ENCODE data around the gene LEMD1.

The LEMD1 gene

DNA sequence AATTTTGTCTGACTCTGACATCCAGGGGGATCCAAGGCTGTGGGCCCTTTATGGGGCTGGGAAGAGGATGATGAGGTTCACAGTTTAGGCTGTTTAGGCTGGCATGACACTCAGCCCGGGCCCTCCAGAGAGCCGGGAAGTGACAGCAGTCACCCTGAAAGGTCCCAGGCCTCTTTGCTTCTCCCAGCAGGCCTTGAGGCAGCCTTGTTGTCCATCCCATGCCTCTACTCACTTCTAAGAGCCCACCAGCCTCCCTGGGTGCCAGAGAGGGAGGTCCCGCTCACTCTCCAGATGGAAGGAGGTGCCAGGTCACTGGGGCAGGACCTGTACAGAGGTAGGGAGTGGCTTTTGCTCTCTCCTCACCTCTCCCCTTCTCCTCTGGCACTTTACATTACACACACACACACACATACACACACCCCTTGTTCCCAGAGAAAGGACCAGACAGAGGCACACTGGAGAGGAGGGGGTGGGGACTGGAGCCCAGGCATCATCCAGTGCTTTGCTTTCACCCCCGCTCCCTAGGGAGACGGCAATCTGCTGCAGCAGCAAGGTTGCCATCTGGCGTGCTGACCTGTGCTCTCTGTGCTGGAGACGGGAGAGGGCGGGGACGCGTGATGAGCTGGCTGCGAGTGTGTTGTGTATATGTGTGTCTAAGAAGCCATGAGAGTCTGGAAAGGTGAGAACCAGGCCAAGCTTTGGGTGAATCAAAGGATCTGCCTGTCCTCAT lies 69.7 kb downstream of the LEMD1 start:
- no peaks in the 10 kb centered on the region for H3K36me3 Mint-ChIP-seq (ENCODE audit: low read depth)
- H3K4me1 Mint-ChIP-seq (ENCODE audit: low read depth) = no peaks in the 10 kb centered on the region
- no peak overlapping the region for H3K4me3 Mint-ChIP-seq
- no peak overlapping the region for H3K27ac Mint-ChIP-seq
- H3K27me3 Mint-ChIP-seq (ENCODE audit: low read depth) = peaks cover 25% of the 10 kb centered on the region
- H3K9me3 Mint-ChIP-seq = no peaks in the 10 kb centered on the region

DNA sequence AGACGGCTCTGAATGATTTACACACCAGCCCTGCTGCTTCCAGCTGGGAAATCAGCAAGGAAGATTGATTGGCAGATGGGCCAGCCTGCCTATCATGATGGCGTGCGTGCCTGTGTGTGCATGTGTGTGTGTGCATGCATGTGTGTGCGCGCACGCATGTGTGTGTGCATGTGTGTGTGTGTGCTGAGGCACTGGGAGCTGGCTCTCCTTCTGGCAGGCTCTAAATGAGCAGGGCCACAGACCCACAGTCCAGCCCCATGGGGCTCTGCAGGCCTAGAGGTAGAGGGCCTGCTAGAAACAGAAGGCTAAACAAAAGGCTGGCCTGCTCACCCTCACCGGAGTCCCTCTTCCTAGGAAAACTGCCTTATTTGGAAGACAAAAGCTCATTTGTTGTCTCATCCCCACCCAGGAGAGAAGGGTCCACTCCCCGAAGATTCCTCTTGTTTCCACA lies 71.1 kb downstream of the LEMD1 start:
- Mint-ChIP-seq H3K4me3 (no peak overlapping the region), H3K36me3 (ENCODE audit: low read depth) (no peaks in the 10 kb centered on the region), H3K4me1 (ENCODE audit: low read depth) (no peaks in the 10 kb centered on the region), H3K27ac (no peak overlapping the region), H3K9me3 (no peaks in the 10 kb centered on the region), H3K27me3 (ENCODE audit: low read depth) (peaks cover 40% of the 10 kb centered on the region)

DNA sequence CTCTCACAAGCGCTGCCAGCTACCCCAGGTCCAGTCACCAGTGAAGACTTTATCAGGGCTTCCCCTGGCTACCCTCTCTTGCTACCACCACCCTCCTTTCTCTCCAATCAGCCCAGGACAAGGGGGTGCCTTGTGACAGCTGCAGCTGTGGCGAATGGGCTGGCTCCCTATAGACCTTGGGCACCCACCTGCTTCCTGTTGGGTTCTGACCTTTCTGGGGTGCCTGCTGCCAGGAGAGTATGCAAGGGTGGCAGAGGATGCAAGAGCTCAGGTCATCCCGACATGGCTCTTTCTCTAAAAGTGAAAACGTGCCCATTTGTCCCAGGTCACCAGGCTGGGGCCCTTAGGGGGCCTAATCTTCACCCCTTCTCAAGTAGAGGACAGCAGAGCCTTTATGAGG lies 71.7 kb downstream of the LEMD1 start:
- no peak overlapping the region for H3K4me3 Mint-ChIP-seq

DNA sequence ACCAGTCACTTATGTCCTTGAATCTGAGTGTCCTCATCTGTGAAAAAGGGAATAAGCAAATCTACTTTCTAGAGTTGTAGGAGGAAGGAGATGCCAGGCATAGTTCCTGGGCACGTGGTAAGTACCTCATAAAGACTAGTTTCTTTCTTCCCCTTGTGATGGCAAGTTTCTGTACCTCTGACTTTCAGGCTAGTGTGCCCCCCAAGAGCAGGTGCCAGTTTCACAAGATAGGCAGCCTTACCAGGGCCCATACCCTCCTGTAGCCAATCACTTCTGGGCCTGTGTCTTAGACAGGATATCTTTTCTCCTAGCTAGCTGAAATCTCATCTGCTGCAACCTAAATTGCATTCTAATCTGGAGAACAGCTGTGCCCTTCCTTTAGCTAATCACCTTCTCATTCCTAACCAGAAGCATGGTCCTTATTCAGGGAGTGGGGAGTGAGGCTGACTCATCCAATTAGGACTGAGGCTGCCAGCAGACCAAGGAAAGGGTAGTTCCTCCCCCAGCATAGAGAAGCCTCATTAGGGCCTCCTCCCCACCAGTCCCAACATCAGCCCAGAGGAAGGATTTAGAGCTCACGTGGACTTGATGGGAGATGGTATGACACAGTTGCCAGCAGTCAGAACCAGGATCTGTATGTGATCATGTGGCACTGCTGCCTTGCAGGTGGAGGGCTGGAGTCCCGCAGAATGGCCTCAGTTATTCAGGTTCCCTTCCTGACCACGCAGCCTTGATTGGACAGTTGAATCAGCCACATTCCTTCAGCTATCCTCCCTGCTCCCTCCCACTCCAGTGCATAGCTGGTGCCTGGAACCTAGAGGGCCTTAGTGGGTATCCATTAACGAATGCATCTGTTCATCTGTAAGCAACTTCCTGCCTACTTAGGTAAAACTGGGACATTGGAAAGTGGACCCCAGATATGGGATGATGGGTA lies 73.0 kb downstream of the LEMD1 start:
- Mint-ChIP-seq H3K9me3 (no peaks in the 10 kb centered on the region), H3K27me3 (ENCODE audit: low read depth) (peaks cover 57% of the 10 kb centered on the region), H3K27ac (no peak overlapping the region), H3K36me3 (ENCODE audit: low read depth) (no peaks in the 10 kb centered on the region), H3K4me3 (no peak overlapping the region), H3K4me1 (ENCODE audit: low read depth) (peaks cover 7% of the 10 kb centered on the region)

More for the DNA sequence above, 71.7 kb downstream of the LEMD1 start:
- Mint-ChIP-seq H3K4me1 (ENCODE audit: low read depth) (no peaks in the 10 kb centered on the region), H3K27me3 (ENCODE audit: low read depth) (peaks cover 46% of the 10 kb centered on the region), H3K9me3 (no peaks in the 10 kb centered on the region), H3K27ac (no peak overlapping the region), H3K36me3 (ENCODE audit: low read depth) (no peaks in the 10 kb centered on the region)

DNA sequence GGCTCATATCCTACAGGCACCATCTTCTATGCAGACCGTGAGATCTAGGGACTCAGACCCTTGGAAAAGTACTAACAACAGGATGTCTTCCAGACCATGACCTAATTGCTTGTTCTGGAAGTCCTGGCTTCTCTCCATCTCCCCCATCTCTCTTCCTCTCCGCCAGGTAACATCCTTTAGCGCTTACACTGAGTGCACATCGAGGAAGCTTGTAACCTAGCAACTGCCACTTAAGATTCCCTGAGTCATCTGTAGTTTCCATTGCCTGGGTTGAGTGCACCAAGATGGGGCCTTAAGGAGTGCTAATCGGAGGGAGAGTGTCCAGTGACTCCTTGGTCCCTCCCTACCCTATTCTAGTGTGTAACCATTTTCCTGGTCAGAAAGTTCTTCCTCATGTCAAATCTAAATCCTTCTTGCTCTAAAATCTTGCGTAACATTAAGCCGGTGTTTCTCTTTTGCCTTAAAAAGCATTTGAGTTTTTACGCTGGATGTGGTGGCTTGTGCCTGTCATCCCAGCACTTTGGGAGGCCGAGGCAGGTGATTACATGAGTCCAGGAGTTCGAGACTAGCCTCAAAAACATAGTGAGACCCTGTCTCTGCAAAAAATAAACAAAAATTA lies 74.8 kb downstream of the LEMD1 start:
- H3K27me3 Mint-ChIP-seq (ENCODE audit: low read depth) = peaks cover 65% of the 10 kb centered on the region
- no peak overlapping the region for H3K27ac Mint-ChIP-seq
- no peaks in the 10 kb centered on the region for H3K36me3 Mint-ChIP-seq (ENCODE audit: low read depth)
- no peak overlapping the region for H3K4me3 Mint-ChIP-seq
- peaks cover 7% of the 10 kb centered on the region for H3K4me1 Mint-ChIP-seq (ENCODE audit: low read depth)
- H3K9me3 Mint-ChIP-seq = no peaks in the 10 kb centered on the region

DNA sequence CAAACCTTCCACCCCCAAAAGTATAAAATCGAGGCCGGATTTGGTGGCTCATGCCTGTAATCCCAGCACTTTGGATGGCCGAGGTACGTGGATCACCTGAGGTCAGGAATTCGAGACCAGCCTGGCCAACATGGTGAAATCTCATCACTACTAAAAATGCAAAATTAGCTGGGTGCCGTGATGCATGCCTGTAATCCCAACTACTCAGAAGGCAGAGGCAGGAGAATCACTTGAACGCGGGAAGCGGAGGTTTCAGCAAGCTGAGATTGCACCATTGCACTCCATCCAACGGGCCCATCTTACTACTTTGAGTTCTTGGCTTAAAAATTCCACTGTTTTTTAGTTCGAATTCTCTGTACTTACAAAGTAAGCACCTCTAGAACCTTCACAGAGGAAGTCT lies 76.1 kb downstream of the LEMD1 start:
- Mint-ChIP-seq H3K4me1 (ENCODE audit: low read depth) (peaks cover 7% of the 10 kb centered on the region), H3K9me3 (no peaks in the 10 kb centered on the region), H3K27me3 (ENCODE audit: low read depth) (peaks cover 76% of the 10 kb centered on the region), H3K36me3 (ENCODE audit: low read depth) (no peaks in the 10 kb centered on the region), H3K4me3 (no peak overlapping the region), H3K27ac (no peak overlapping the region)

DNA sequence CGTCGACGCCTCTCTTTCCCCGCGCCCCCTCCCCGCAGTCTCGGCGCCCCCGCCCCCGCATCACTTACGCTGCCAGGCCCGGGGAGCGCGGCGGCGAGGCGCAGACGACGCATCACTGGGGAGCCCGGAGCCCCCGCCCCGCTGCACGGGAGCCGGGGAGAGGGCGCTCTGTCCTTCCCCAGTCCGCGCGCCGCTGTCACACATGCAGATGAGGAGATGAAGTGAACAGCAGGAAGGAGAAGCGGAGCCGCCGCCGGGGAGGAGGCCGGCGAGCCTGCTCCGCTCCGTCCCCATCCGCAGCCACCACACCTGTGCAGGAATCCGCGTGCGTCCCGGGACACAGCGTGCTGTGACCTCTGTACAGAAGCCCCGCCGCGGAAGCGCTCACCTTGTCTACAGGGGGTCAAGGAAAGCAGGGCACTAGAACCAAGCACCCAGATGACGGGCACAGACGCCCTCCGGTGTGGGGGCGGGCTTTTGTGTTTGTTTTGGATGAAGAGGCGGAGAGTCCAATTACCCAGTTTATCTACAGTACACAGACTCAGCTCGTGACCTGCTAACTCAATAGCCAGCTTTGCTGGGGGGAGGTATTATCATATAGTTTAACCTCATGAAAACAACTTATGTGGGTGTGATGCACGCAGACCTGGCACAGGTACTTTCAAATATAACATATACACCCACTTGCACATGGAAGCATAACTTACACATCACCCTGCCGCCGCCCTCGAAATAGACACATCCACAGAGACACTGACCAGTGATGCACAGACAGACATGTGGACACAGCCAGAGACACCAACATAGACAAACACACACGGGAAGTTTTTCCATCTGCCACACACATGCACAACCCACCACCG lies 77.6 kb downstream of the LEMD1 start:
- H3K27me3 Mint-ChIP-seq (ENCODE audit: low read depth) = peaks cover 72% of the 10 kb centered on the region
- H3K9me3 Mint-ChIP-seq = no peaks in the 10 kb centered on the region
- no peak overlapping the region for H3K27ac Mint-ChIP-seq
- H3K4me3 Mint-ChIP-seq = peak overlapping the region; percentile 40
- peaks cover 7% of the 10 kb centered on the region for H3K4me1 Mint-ChIP-seq (ENCODE audit: low read depth)
- H3K36me3 Mint-ChIP-seq (ENCODE audit: low read depth) = no peaks in the 10 kb centered on the region

DNA sequence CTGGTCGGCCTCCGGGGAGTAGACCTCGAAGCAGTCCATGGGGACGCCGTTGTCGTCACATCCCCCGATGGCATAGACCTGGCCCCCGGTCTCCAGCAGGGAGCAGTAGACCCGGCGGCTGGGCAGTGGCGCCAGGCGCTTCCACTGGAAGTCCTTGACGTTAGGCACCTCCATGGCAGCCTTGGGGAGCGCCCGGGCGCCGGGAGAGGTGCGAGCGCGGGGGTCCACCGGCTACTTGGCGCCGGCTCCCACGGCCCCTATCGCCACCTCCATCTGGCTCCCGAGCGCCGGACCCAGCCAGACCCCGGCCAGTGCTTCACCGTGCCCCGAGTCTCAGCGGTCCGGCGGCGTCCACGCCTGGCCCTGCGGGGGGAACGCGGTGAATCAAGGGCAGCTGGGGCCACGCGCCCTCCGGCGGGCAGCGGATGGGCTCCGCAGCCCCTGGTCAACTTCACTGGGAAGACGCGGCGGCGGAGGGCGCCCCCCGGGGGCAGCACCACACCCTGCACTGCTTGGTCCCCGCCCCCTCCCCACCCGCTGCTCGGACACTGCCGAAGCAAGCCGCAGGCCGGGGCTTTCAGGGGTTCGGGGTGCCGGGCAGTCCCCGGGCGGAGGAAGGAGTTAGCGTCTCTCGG lies 78.3 kb downstream of the LEMD1 start:
- Mint-ChIP-seq H3K36me3 (ENCODE audit: low read depth) (no peaks in the 10 kb centered on the region), H3K27ac (no peak overlapping the region), H3K27me3 (ENCODE audit: low read depth) (peaks cover 65% of the 10 kb centered on the region), H3K9me3 (no peaks in the 10 kb centered on the region), H3K4me3 (no peak overlapping the region), H3K4me1 (ENCODE audit: low read depth) (peaks cover 7% of the 10 kb centered on the region)

DNA sequence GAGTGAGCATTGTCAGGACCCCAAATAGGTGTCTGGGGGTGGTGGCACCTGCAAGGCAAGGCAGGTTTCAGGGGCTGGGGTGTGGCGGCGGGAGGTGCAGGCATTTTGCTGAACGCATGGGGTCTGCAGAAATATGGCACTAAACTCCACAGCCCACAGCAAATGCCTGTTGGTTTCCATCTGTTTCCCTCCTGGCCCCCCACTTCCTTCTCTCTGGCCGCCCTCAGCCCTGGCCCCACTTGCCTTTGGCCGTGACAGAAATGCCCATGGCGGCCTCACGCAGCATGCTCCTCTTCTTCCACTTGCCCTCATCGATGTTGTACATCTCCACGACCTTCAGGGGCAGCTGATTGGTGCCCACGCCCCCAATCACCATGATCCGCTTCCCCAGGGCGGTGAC lies 78.9 kb downstream of the LEMD1 start:
- Mint-ChIP-seq H3K4me3 (no peak overlapping the region), H3K27me3 (ENCODE audit: low read depth) (peaks cover 61% of the 10 kb centered on the region), H3K36me3 (ENCODE audit: low read depth) (no peaks in the 10 kb centered on the region), H3K4me1 (ENCODE audit: low read depth) (peaks cover 7% of the 10 kb centered on the region), H3K9me3 (no peaks in the 10 kb centered on the region), H3K27ac (no peak overlapping the region)

DNA sequence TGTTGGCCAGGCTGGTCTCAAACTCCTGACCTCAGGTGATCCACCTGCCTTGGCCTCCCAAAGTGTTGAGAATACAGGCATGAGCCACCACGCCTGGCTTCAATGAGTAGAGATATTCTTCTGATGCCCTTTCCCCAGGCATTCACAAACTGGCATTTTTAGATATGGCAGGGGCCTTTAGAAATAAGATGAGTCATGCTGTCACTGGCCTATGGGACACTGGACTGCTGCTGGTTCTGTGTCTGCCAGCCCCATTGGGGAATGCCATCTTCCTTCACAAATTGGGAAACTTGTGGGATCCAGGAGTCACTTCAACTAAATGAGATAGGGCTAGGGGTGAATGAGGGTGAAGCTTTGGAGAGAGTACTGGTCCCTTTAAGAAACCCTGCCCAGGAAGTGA lies 81.2 kb downstream of the LEMD1 start:
- Mint-ChIP-seq H3K27ac (no peak overlapping the region), H3K36me3 (ENCODE audit: low read depth) (no peaks in the 10 kb centered on the region), H3K4me1 (ENCODE audit: low read depth) (peaks cover 7% of the 10 kb centered on the region), H3K4me3 (no peak overlapping the region), H3K9me3 (no peaks in the 10 kb centered on the region), H3K27me3 (ENCODE audit: low read depth) (peaks cover 57% of the 10 kb centered on the region)

DNA sequence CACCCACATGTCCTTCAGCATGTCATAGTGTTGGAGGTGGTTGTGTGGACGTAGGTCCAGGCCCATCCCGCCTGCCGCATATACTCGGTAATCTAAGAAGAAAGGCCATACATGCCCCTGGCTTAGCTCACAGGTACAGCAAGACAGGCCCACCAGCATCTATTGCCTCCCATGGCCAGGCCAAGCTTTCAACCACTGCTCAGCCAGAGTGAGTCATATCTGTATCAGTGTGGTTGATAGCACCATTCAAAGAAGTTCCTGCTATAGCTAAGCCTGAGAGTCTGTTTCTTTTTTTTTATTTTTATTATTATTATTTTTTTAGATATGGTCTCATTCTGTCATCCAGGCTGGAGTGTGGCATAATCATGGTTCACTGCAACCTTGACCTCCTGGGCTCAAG lies 82.1 kb downstream of the LEMD1 start:
- Mint-ChIP-seq H3K27ac (no peak overlapping the region), H3K27me3 (ENCODE audit: low read depth) (peaks cover 47% of the 10 kb centered on the region), H3K4me3 (no peak overlapping the region), H3K4me1 (ENCODE audit: low read depth) (peaks cover 7% of the 10 kb centered on the region), H3K9me3 (no peaks in the 10 kb centered on the region), H3K36me3 (ENCODE audit: low read depth) (no peaks in the 10 kb centered on the region)

DNA sequence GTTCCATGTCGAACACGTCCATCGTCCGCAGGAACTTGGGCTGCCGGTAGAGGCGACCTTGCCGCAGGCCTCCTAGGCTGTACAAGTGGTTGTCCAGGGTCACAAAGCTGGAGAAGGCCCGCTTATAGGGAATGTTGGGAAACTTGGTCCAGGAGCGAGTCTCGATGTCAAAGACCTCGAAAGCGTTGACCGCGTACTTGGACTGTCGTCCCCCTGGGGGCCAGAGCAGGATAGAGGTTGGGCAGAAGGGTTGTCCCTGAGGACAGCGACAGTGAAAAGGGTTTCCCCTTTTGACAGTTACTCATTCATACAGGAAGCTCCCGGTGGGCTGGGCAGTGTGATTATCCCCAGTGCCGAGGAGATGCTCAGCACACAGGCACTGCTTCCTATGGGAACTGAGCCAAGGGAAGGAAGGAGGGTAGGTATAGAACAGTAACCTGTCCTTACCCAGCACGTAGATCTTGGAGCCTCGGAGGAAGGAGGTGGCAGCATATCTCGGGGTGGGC lies 82.6 kb downstream of the LEMD1 start:
- peaks cover 2% of the 10 kb centered on the region for H3K4me1 Mint-ChIP-seq (ENCODE audit: low read depth)
- peaks cover 47% of the 10 kb centered on the region for H3K27me3 Mint-ChIP-seq (ENCODE audit: low read depth)
- no peaks in the 10 kb centered on the region for H3K36me3 Mint-ChIP-seq (ENCODE audit: low read depth)
- H3K4me3 Mint-ChIP-seq = no peak overlapping the region
- no peak overlapping the region for H3K27ac Mint-ChIP-seq
- H3K9me3 Mint-ChIP-seq = no peaks in the 10 kb centered on the region

DNA sequence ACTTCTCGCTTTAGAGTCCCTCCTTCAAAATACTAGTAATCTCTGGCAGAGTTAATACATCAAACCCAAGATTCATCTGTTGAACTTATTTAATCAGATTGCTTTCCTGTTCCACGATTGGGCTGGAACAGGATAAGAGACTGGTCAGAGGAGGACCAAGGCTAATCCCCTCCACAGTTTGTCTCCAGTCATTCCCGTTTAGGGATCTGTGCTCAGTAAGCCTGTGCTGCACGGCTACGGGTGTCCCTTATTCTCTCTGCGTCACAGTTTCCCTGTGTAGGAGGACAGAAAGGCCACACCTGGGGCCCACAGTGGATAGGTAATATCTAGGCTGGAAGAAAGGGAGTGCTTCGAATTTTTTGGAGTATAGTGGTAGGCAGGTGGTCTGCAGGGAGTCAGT lies 83.8 kb downstream of the LEMD1 start:
- Mint-ChIP-seq H3K27me3 (ENCODE audit: low read depth) (peaks cover 51% of the 10 kb centered on the region), H3K4me1 (ENCODE audit: low read depth) (no peaks in the 10 kb centered on the region), H3K4me3 (no peak overlapping the region), H3K27ac (no peak overlapping the region), H3K36me3 (ENCODE audit: low read depth) (no peaks in the 10 kb centered on the region), H3K9me3 (no peaks in the 10 kb centered on the region)
